Neural progenitor cell (in vitro differentiated cells): ENCODE results near the gene PMIS2.

Experiments used
- EZH2 ChIP-seq: fragments of 200-600 bp; sonication (generic); IDR thresholded peaks from 2 replicates; pipeline ENCODE4 v1.6.1; 2017; ENCODE audit warnings: antibody characterized with exemption, mild to moderate bottlenecking, moderate library complexity
- EZH2phosphoT487 ChIP-seq: fragments of 200-600 bp; sonication (generic); IDR thresholded peaks from 2 replicates; pipeline ENCODE4 v1.6.1; 2017; ENCODE audit warnings: antibody characterized with exemption
- TF ChIP-seq, protein P1 (sequence below): fragments of 200-600 bp; sonication (generic); IDR thresholded peaks from 2 replicates; pipeline ENCODE4 v1.5.1; 2017; ENCODE audit warnings: antibody characterized with exemption, mild to moderate bottlenecking

DNA sequence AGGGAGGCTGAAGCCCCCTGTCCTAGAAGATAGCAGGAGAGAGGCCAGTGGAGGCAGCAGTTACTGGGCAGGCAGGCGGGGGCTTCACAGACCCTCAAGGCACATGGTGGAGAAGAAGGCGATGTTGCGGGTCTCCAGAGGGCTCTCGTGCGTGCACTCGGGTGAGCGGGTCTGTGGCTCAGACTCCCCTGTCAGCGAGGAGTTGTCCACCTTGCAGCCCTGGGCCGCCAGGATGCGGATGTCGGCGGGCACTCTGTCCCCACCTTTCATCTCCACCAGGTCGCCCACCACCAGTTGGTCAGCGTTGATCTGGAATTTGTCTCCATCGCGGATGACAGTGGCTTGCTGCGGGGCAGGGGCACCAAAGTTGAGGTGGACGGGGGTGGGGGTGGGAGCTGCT, 25.7 kb upstream of the PMIS2 start:
- TF ChIP-seq, protein P1, sequence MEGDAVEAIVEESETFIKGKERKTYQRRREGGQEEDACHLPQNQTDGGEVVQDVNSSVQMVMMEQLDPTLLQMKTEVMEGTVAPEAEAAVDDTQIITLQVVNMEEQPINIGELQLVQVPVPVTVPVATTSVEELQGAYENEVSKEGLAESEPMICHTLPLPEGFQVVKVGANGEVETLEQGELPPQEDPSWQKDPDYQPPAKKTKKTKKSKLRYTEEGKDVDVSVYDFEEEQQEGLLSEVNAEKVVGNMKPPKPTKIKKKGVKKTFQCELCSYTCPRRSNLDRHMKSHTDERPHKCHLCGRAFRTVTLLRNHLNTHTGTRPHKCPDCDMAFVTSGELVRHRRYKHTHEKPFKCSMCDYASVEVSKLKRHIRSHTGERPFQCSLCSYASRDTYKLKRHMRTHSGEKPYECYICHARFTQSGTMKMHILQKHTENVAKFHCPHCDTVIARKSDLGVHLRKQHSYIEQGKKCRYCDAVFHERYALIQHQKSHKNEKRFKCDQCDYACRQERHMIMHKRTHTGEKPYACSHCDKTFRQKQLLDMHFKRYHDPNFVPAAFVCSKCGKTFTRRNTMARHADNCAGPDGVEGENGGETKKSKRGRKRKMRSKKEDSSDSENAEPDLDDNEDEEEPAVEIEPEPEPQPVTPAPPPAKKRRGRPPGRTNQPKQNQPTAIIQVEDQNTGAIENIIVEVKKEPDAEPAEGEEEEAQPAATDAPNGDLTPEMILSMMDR: no peak
- TF ChIP-seq EZH2 (no peak), EZH2phosphoT487 (no peak)
